WTC11 (cell line): Measurements from ENCODE around the gene DISC1. TPM values are rescaled to one million over a fixed set of nuclear protein-coding genes. Genes with fewer than 3 reads are reported as not detected.

ENCODE experiments used
- ATAC-seq: fragments of 200-7000 bp; cut with Tn5 transposase; 2 replicates; pipeline ENCODE4 v1.10.0; 2021; ENCODE audit warnings: mild to moderate bottlenecking, moderate library complexity
- CTCF ChIA-PET: fragments of 300-600 bp; sonication (Branson Sonifier 250); formaldehyde crosslinking; loops from one replicate; lab custom pipeline; 2021; ENCODE audit warnings: antibody characterized with exemption; lab: Charles Lee
- POLR2A ChIA-PET: fragments of 350-600 bp; sonication (Branson Sonifier 250); formaldehyde crosslinking; loops from one replicate; lab custom pipeline; 2021; ENCODE audit warnings: antibody characterized with exemption; lab: Charles Lee
- DNase-seq: peaks from one replicate; pipeline ENCODE4 v3.0.0; 2021; ENCODE audit warnings: low spot score
- H3K27ac Mint-ChIP-seq: 2 replicates; pipeline ENCODE4 v1.8.0; 2021; ENCODE audit warnings: mixed read lengths
- H3K27me3 Mint-ChIP-seq: 2 replicates; pipeline ENCODE4 v1.8.0; 2021; ENCODE audit warnings: low read depth, mild to moderate bottlenecking, moderate library complexity, mixed read lengths
- H3K36me3 Mint-ChIP-seq: 2 replicates; pipeline ENCODE4 v1.8.0; 2021; ENCODE audit warnings: mixed read lengths
- H3K4me1 Mint-ChIP-seq: 2 replicates; pipeline ENCODE4 v1.8.0; 2022; ENCODE audit warnings: mixed read lengths
- H3K4me3 Mint-ChIP-seq: 2 replicates; pipeline ENCODE4 v1.8.0; 2021; ENCODE audit warnings: mild to moderate bottlenecking, moderate library complexity, mixed read lengths
- H3K9me3 Mint-ChIP-seq: 2 replicates; pipeline ENCODE4 v1.8.0; 2021; ENCODE audit warnings: mixed read lengths
- CREB1 ChIP-seq: sonication (generic); formaldehyde crosslinking; IDR thresholded peaks from 2 replicates; pipeline ENCODE4 v1.8.0; 2023; ENCODE audit warnings: mild to moderate bottlenecking, missing genetic modification reagents
- ELF4 ChIP-seq: sonication (generic); formaldehyde crosslinking; IDR thresholded peaks from 2 replicates; pipeline ENCODE4 v1.8.1; 2022; ENCODE audit warnings: low read depth, mild to moderate bottlenecking, moderate library complexity, missing genetic modification reagents
- MXD4 ChIP-seq: fragments of 250-450 bp; sonication (Bioruptor Pico); IDR thresholded peaks from 2 replicates; pipeline ENCODE4 v1.8.0; 2021; ENCODE audit warnings: mild to moderate bottlenecking, moderate library complexity, borderline replicate concordance
- NFATC4 ChIP-seq: fragments of 250-450 bp; sonication (Bioruptor Pico); IDR thresholded peaks from 2 replicates; pipeline ENCODE4 v1.9.0; 2021; ENCODE audit warnings: mild to moderate bottlenecking
- NR1H2 ChIP-seq: sonication (generic); formaldehyde crosslinking; IDR thresholded peaks from 2 replicates; pipeline ENCODE4 v1.9.0; 2021; ENCODE audit warnings: mild to moderate bottlenecking, moderate library complexity, missing genetic modification reagents
- RELA ChIP-seq: sonication (generic); formaldehyde crosslinking; IDR thresholded peaks from 2 replicates; pipeline ENCODE4 v1.8.1; 2022; ENCODE audit warnings: missing genetic modification reagents, mild to moderate bottlenecking, borderline replicate concordance
- SOX15 ChIP-seq: fragments of 250-450 bp; sonication (Bioruptor Pico); IDR thresholded peaks from 2 replicates; pipeline ENCODE4 v1.9.0; 2021; ENCODE audit warnings: mild to moderate bottlenecking
- TEAD1 ChIP-seq: sonication (generic); formaldehyde crosslinking; IDR thresholded peaks from 2 replicates; pipeline ENCODE4 v1.8.0; 2022; ENCODE audit warnings: mild to moderate bottlenecking, missing genetic modification reagents
- ZBTB21 ChIP-seq: sonication (generic); formaldehyde crosslinking; IDR thresholded peaks from 2 replicates; pipeline ENCODE4 v1.8.1; 2023; ENCODE audit warnings: mild to moderate bottlenecking, missing genetic modification reagents, borderline replicate concordance
- ZNF121 ChIP-seq: sonication (generic); formaldehyde crosslinking; IDR thresholded peaks from 2 replicates; pipeline ENCODE4 v1.8.0; 2023; ENCODE audit warnings: missing genetic modification reagents
- ZNF138 ChIP-seq: sonication (generic); formaldehyde crosslinking; conservative IDR thresholded peaks from 2 replicates; pipeline ENCODE4 v1.8.1; 2022; ENCODE audit warnings: mild to moderate bottlenecking, moderate library complexity, missing genetic modification reagents
- ZNF317 ChIP-seq: sonication (generic); formaldehyde crosslinking; IDR thresholded peaks from 2 replicates; pipeline ENCODE4 v1.8.1; 2023; ENCODE audit warnings: low read depth, mild to moderate bottlenecking, moderate library complexity, missing genetic modification reagents, borderline replicate concordance
- total RNA-seq: library from RNA; stranded (reverse); gene quantifications from 3 replicates; pipeline ENCODE4 v1.2.3, GENCODE V29; 2021
- TF ChIP-seq, protein P1 (sequence below): fragments of 250-450 bp; sonication (Bioruptor Pico); conservative IDR thresholded peaks from 2 replicates; pipeline ENCODE4 v1.9.0; 2021; ENCODE audit warnings: mild to moderate bottlenecking
- TF ChIP-seq, protein P2 (sequence below): sonication (generic); formaldehyde crosslinking; IDR thresholded peaks from 2 replicates; pipeline ENCODE4 v1.8.0; 2022; ENCODE audit warnings: missing genetic modification reagents
- TF ChIP-seq, protein P3 (sequence below): sonication (generic); formaldehyde crosslinking; IDR thresholded peaks from 2 replicates; pipeline ENCODE4 v1.8.0; 2023; ENCODE audit warnings: missing genetic modification reagents
- TF ChIP-seq, protein P4 (sequence below): sonication (generic); formaldehyde crosslinking; conservative IDR thresholded peaks from 2 replicates; pipeline ENCODE4 v1.8.1; 2023; ENCODE audit warnings: mild to moderate bottlenecking, low read depth, missing genetic modification reagents, moderate library complexity
- TF ChIP-seq, protein P5 (sequence below): sonication (generic); formaldehyde crosslinking; IDR thresholded peaks from 2 replicates; pipeline ENCODE4 v1.8.1; 2022; ENCODE audit warnings: missing genetic modification reagents, borderline replicate concordance
- TF ChIP-seq, protein P6 (sequence below): sonication (generic); formaldehyde crosslinking; IDR thresholded peaks from 2 replicates; pipeline ENCODE4 v1.8.0; 2022; ENCODE audit warnings: mild to moderate bottlenecking, missing genetic modification reagents
- TF ChIP-seq, protein P7 (sequence below): sonication (generic); formaldehyde crosslinking; IDR thresholded peaks from 2 replicates; pipeline ENCODE4 v1.8.1; 2023; ENCODE audit warnings: mild to moderate bottlenecking, missing genetic modification reagents, borderline replicate concordance

DISC1 gene
- total RNA-seq, 1 experiment from 2014 or later, result 5.5 TPM

DNA sequence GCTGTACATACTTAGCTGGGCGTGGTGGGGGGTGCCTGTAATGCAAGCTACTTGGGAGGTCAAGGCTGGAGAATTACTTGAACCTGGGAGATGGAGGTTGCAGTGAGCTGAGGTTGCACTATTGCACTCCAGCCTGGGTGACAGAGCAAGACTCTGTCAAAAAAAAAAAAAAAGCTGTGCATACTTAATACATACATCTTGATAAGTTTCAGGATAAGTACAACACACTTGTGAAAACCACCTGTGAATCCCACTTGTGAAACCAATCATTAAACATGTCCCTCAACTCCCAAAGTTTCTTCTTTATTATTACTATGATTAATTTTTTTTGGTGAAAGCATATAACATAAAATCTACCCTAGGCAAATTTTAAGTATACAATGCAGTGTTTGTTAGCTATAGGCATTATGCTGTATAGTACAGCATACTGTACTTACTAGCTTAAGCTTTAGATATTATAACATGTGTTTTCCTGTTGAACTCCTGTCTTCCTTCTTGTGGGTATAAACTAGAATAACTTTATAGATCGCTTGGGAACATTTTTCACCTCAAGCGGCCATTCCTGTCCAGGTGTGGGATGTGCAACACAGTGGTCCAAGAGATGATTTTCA is 41.4 kb downstream of the DISC1 start:
- H3K27ac Mint-ChIP-seq, result no peak overlapping the region
- TF ChIP-seq ZBTB21, result no peak
- TF ChIP-seq NR1H2 (CRISPR knock-in tag), result no peak
- TF ChIP-seq, protein P1, sequence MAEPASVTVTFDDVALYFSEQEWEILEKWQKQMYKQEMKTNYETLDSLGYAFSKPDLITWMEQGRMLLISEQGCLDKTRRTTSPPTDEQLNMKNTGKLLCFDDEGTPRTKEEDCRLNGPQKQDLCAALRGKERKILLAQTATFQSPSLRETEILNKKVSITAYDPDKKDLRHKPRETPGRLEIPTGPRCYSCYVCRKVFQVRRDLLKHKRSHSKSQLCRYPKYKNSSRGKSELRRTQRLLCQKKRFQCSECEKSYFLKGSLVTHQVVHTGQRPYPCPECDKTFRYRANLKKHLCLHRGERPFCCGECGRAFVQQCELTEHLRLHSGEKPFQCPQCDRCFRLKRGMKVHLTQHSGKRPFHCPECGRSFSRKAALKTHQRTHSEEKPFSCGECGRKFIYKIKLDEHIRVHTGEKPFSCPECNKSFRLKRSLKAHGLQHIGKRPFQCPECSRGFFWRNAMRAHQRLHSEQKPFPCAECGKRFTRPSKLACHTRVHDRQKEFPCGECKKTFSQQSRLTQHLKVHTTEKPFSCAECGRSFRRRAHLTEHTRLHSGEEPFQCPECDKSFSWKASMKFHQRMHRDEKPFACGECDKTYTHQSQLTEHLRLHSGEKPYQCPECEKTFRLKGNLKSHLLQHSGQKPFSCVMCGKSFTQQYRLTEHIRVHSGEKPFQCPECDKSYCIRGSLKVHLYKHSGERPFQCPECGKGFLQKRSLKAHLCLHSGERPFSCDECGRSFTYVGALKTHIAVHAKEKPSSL (CRISPR knock-in tag), result no peak
- no peak for TF ChIP-seq TEAD1 (CRISPR knock-in tag)
- no peak for TF ChIP-seq ELF4
- no peak for TF ChIP-seq CREB1 (CRISPR knock-in tag)
- TF ChIP-seq RELA (CRISPR knock-in tag), result no peak
- no peak for TF ChIP-seq ZNF317
- TF ChIP-seq, protein P2, sequence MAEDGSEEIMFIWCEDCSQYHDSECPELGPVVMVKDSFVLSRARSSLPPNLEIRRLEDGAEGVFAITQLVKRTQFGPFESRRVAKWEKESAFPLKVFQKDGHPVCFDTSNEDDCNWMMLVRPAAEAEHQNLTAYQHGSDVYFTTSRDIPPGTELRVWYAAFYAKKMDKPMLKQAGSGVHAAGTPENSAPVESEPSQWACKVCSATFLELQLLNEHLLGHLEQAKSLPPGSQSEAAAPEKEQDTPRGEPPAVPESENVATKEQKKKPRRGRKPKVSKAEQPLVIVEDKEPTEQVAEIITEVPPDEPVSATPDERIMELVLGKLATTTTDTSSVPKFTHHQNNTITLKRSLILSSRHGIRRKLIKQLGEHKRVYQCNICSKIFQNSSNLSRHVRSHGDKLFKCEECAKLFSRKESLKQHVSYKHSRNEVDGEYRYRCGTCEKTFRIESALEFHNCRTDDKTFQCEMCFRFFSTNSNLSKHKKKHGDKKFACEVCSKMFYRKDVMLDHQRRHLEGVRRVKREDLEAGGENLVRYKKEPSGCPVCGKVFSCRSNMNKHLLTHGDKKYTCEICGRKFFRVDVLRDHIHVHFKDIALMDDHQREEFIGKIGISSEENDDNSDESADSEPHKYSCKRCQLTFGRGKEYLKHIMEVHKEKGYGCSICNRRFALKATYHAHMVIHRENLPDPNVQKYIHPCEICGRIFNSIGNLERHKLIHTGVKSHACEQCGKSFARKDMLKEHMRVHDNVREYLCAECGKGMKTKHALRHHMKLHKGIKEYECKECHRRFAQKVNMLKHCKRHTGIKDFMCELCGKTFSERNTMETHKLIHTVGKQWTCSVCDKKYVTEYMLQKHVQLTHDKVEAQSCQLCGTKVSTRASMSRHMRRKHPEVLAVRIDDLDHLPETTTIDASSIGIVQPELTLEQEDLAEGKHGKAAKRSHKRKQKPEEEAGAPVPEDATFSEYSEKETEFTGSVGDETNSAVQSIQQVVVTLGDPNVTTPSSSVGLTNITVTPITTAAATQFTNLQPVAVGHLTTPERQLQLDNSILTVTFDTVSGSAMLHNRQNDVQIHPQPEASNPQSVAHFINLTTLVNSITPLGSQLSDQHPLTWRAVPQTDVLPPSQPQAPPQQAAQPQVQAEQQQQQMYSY (CRISPR knock-in tag), result no peak
- TF ChIP-seq, protein P3, sequence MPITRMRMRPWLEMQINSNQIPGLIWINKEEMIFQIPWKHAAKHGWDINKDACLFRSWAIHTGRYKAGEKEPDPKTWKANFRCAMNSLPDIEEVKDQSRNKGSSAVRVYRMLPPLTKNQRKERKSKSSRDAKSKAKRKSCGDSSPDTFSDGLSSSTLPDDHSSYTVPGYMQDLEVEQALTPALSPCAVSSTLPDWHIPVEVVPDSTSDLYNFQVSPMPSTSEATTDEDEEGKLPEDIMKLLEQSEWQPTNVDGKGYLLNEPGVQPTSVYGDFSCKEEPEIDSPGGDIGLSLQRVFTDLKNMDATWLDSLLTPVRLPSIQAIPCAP (CRISPR knock-in tag), result no peak
- no peak for TF ChIP-seq SOX15
- no peak for TF ChIP-seq ZNF121 (CRISPR knock-in tag)
- TF ChIP-seq, protein P4, sequence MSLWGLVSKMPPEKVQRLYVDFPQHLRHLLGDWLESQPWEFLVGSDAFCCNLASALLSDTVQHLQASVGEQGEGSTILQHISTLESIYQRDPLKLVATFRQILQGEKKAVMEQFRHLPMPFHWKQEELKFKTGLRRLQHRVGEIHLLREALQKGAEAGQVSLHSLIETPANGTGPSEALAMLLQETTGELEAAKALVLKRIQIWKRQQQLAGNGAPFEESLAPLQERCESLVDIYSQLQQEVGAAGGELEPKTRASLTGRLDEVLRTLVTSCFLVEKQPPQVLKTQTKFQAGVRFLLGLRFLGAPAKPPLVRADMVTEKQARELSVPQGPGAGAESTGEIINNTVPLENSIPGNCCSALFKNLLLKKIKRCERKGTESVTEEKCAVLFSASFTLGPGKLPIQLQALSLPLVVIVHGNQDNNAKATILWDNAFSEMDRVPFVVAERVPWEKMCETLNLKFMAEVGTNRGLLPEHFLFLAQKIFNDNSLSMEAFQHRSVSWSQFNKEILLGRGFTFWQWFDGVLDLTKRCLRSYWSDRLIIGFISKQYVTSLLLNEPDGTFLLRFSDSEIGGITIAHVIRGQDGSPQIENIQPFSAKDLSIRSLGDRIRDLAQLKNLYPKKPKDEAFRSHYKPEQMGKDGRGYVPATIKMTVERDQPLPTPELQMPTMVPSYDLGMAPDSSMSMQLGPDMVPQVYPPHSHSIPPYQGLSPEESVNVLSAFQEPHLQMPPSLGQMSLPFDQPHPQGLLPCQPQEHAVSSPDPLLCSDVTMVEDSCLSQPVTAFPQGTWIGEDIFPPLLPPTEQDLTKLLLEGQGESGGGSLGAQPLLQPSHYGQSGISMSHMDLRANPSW (CRISPR knock-in tag), result no peak
- H3K36me3 Mint-ChIP-seq, result peaks cover 11% of the 10 kb centered on the region
- DNase-seq, result no peak
- no peak for ATAC-seq
- no peaks in the 10 kb centered on the region for H3K27me3 Mint-ChIP-seq
- ChIA-PET CTCF (no interaction called here), POLR2A (no interaction called here)
- no peak overlapping the region for H3K4me3 Mint-ChIP-seq
- peaks cover 21% of the 10 kb centered on the region for H3K4me1 Mint-ChIP-seq
- peaks cover 24% of the 10 kb centered on the region for H3K9me3 Mint-ChIP-seq

DNA sequence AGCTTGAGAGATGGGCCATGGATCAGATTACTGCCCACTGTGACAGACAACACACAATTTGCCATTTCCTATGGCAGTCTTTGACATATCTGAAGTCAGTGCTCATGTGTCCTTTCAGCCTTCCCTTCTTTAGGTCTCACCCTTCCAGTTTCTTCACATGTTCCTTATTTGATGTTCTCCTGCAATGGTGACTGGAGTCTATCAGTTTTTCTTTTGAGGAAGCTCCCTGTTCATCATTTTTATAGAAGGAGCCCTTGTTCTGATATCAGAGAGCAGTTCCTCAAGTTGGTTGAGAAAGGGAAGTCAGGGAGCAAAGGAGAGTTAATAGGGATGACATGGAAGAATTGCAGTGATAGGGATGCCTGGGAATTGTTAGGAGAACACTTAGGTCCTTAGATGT is 42.2 kb downstream of the DISC1 start:
- H3K4me1 Mint-ChIP-seq, result peaks cover 16% of the 10 kb centered on the region
- H3K4me3 Mint-ChIP-seq, result no peak overlapping the region
- no peaks in the 10 kb centered on the region for H3K27me3 Mint-ChIP-seq
- no peak for DNase-seq
- CTCF ChIA-PET, result no interaction called here
- no peak for ATAC-seq
- peaks cover 24% of the 10 kb centered on the region for H3K9me3 Mint-ChIP-seq
- no peak overlapping the region for H3K27ac Mint-ChIP-seq
- POLR2A ChIA-PET, result no interaction called here
- H3K36me3 Mint-ChIP-seq, result peaks cover 11% of the 10 kb centered on the region
- TF ChIP-seq NFATC4 (CRISPR knock-in tag) (no peak), ZNF138 (CRISPR knock-in tag) (no peak), MXD4 (CRISPR knock-in tag) (no peak)
- TF ChIP-seq, protein P5, sequence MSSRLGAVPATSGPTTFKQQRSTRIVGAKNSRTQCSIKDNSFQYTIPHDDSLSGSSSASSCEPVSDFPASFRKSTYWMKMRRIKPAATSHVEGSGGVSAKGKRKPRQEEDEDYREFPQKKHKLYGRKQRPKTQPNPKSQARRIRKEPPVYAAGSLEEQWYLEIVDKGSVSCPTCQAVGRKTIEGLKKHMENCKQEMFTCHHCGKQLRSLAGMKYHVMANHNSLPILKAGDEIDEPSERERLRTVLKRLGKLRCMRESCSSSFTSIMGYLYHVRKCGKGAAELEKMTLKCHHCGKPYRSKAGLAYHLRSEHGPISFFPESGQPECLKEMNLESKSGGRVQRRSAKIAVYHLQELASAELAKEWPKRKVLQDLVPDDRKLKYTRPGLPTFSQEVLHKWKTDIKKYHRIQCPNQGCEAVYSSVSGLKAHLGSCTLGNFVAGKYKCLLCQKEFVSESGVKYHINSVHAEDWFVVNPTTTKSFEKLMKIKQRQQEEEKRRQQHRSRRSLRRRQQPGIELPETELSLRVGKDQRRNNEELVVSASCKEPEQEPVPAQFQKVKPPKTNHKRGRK (CRISPR knock-in tag), result no peak
- TF ChIP-seq, protein P6, sequence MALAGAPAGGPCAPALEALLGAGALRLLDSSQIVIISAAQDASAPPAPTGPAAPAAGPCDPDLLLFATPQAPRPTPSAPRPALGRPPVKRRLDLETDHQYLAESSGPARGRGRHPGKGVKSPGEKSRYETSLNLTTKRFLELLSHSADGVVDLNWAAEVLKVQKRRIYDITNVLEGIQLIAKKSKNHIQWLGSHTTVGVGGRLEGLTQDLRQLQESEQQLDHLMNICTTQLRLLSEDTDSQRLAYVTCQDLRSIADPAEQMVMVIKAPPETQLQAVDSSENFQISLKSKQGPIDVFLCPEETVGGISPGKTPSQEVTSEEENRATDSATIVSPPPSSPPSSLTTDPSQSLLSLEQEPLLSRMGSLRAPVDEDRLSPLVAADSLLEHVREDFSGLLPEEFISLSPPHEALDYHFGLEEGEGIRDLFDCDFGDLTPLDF (CRISPR knock-in tag), result no peak
- TF ChIP-seq, protein P7, sequence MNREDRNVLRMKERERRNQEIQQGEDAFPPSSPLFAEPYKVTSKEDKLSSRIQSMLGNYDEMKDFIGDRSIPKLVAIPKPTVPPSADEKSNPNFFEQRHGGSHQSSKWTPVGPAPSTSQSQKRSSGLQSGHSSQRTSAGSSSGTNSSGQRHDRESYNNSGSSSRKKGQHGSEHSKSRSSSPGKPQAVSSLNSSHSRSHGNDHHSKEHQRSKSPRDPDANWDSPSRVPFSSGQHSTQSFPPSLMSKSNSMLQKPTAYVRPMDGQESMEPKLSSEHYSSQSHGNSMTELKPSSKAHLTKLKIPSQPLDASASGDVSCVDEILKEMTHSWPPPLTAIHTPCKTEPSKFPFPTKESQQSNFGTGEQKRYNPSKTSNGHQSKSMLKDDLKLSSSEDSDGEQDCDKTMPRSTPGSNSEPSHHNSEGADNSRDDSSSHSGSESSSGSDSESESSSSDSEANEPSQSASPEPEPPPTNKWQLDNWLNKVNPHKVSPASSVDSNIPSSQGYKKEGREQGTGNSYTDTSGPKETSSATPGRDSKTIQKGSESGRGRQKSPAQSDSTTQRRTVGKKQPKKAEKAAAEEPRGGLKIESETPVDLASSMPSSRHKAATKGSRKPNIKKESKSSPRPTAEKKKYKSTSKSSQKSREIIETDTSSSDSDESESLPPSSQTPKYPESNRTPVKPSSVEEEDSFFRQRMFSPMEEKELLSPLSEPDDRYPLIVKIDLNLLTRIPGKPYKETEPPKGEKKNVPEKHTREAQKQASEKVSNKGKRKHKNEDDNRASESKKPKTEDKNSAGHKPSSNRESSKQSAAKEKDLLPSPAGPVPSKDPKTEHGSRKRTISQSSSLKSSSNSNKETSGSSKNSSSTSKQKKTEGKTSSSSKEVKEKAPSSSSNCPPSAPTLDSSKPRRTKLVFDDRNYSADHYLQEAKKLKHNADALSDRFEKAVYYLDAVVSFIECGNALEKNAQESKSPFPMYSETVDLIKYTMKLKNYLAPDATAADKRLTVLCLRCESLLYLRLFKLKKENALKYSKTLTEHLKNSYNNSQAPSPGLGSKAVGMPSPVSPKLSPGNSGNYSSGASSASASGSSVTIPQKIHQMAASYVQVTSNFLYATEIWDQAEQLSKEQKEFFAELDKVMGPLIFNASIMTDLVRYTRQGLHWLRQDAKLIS (CRISPR knock-in tag), result no peak
